Right forelimb (tissue), 1 donor: Measurements from ENCODE around the gene SPIN1.

ENCODE experiments used
- DNase-seq: peaks from one replicate; pipeline ENCODE4 v3.0.0-alpha.2; 2018

SPIN1 gene

DNA sequence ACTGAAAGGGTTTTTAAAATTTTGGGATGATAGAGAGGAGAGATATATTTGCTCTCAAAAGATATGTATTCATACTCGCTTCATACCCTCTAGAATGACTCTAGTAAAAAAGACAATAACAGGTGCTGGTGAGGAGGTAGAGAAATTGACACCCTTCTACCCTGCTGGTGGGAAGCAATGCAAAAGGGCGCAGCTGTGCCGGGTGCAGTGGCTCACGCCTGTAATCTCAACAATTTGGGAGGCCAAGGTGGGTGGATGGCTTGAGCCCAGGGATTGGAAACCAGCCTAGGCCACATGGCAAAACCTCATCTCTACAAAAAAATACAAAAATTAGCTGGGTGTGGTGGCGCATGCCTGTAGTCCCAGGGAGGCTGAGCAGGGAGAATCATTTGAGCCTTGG is 112.8 kb downstream of the SPIN1 start:
- no peak for DNase-seq

DNA sequence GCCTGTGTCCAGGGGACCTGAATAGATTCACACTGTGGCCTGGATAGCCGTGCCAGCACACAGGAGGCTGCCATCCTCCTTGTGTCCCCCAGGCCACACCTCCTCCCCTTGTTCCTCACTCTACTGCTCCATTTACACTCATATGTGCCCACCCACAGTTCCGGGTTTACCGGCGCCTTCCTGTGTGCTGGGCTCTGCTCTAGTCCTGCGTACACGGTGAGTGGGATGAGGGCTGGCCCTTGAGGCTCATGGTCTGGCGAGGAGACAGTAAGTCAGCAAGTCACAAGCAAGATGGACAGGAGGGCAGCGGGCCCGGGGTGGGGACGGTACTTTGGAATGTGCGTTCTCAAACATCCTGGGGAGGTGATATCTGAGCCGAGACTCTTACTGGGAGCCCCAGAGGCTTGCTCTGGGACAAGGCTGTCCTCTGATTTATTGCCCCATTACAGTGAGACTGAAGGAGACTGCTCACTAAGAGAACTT is 114.3 kb downstream of the SPIN1 start:
- DNase-seq = no peak

DNA sequence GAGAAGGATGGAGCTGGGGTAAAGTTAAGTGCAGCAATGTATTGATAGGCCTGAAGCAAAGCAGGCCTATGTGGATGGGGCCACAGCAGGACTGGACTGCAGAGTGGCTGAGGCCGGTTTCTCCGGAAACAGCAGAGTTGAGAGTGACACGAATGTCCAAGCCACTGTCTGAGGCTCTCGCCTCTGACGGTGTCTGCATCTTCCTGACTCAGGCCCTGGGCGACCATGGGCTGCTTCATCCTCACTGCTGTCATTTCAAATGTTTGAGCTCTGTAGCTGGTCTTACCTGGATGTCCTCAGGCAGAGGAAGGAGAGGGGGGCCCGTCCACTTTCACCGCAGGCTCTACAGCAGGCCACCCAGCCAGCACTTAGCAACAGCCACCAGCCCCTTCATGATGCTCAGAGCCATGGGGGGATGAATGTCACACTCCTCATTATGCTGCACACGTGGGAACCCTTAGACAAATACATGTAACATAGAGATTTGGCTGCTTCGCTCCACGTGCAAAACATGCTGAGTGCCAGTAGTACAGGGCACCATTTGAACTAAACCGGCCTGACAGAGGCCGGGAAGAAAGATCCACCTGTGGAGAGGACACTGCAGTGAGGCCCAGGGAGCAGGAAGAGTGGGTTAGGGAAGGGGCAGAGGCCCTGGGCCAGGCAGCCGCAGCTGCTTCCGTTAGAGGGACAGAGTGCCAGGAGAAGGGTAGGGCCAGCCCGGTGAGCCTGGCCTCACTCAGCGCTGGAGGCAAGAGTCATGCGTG is 115.0 kb downstream of the SPIN1 start:
- no peak for DNase-seq

DNA sequence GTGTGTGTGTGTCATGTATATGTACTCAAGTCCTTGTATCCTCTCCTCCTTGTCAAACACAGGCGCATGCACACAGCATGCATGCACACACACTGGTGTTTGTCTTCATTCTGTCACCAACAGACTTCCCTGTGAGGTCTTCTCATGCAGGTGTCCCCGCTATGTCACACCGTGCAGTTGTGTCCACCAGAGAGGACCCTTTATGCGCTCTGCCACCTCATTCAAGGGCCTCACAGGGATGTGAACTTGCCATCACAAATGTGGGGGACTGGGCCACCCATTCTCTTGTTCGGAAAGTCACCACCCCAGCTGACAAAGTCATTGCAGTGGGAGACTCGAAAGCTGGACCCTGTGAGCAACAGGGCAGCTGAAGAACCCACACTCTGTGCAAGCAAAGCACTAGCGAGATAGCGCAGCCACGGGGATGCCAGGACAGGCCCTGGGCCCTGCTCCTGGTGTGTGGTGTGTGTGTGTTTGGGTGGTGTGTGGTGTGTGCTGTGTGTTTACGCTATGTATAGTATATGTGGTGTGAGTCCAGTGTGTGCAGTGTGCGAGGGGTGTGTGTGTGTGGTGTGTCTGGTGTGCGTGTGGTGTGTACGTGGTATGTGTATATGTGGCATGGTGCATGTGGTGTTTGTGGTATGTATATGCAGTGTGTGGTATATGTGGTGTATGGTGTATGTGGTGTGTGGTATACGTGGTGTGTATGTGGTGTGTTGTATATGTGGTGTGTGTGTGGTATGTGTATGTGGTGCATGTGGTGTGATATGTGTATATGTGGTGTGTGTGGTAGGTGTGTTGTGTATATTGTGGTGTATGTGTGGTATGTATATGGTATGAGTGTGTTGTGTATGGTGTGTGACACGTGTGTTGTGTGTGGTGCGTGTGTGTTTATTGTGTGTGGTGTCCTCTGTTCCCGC is 115.9 kb downstream of the SPIN1 start:
- DNase-seq = no peak

DNA sequence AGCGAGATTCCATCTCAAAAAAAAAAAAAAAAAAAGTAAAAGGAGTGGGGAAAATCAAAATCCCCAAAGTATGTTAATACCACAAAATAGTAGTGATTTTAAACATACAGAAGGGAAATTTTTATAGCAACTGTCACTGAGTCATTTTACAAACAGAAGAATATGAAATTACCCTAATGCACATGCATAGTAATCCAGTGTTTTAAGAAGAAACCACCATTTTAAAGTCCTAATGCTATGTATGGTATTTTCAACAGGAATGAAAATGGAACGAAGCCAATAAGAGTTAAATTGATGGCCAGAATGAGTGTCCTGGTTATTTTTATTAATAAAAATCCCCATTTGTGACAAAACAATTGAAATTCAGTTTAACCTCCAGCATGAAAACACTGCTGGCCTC is 120.1 kb downstream of the SPIN1 start:
- DNase-seq = no peak

DNA sequence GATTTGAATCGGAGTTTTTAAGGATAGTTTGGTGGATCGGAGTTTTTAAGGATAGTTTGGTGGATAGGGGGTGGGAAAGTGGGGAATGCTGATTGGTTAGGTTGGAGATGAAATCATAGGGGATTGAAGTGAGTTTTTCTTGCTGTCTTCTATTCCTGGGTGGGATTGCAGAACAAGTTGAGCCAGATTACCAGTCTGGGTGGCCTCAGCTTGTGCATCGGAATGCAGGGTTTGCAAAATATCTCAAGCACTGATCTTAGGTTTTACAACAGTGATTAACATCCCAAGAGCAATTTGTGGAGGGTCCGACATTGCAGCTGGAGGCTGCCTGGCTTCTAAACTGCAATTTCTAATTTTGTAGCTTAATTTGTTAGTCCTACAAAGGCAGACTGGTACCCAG is 123.7 kb downstream of the SPIN1 start:
- no peak for DNase-seq

DNA sequence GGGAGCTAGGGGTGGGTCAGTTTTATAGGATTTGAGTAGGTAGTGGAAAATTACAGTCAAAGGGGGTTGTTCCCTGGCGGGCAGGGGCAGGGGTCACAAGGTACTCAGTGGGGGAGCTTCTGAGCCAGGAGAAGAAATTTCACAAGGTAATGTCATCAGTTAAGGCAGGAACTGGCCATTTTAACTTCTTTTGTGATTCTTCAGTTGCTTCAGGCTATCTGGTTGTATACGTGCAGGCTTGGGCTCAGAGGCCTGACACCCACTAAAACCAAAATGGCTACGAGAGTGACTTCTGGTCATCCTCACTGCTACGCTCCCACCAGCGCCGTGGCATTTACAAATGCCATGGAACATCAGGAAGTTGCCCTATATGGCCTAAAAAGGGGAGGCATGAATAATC is 126.0 kb downstream of the SPIN1 start:
- no peak for DNase-seq

DNA sequence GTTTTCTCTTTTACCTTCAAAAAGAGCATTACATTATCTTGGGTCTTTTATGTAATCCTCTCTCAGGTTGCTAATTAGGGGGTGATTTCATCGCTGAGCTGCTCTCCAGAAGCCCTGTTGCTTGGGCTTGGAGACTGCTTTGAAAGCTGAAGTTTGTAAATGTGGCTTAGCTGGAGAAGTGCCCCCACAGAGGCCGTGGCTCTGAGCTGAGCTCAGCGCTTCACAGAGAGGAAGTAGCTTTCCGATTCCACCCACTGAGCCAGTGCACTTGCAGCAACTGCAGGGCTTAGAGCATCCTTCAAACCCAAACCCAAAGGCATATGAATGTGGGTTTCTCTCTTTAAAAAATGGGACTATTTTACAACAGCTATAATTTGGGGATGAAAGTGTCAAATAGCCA is 133.1 kb downstream of the SPIN1 start:
- no peak for DNase-seq

DNA sequence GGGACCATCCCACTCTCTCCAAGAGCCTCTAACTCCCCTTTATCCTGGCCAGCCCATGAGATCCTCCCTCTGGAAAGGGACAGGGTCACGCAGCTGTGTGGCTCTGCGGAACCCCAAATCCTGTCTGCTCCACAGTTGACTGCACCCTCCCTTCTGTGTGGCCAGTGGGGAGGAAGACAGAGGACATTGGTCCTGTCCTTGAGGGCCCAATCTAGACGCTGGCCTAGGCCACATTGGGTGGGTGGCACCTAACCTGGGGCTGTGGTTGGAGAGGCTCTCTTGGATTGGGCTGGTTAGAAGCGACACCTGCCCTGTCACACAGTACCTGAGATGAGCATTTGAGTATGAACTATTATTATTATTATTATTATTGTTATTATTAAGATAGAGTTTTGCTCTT is 134.1 kb downstream of the SPIN1 start:
- DNase-seq = no peak

DNA sequence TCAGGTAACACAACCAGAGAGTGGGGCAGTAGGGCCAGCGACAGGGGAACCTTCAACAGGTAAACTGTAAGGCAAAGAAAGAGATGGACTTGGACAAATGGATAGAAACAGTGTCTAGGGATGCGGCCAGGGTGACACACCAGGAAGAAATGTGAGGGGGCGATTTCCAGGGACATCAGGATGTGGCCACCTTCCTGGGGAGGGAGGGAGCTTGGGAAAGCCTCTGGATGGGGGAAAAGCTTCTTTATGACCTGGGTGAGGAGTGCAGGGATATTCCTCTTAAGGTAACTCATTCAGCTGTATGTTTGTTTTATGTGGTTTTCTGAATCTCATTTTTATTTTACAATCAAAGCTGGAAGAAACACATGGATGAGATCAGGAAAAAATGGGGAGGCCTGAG is 134.8 kb downstream of the SPIN1 start:
- DNase-seq = no peak

DNA sequence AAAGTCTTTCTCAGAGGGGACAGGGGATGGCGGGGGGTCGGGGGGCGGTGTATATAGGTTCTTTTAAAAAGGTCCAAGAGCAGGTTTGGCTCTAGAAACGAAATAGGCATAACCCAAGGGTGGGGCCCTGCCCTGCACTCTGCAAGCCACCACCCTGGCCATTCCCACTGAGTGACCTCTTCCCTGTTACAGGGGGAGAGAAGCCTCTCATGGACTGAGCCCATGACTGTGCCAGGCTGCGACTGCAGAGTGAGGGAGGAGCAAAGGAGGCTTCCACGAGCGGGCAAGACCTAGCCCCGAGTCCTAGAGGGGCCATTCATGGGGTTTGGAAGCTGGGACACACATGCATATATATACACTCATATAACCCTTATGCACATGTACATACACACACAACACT is 136.7 kb downstream of the SPIN1 start:
- DNase-seq = no peak

DNA sequence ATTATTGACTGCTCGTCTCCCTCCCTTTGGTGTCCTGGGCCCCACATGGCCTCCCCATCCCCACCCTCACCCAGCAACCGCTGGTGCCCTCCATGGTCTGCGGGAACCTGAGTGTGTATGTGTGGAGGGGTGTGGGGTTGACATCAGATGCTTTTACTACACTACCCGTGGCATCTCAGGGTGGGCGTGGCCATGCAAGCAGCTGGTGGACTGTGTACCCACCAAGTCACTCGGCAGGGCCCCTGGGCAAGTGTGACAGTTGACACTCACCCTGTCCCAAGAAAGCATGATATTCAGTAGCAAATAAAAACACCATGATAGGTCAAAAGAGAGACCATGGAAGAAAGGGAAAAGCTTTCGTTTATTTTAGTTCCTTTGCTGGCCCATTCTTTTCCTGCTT is 139.4 kb downstream of the SPIN1 start:
- no peak for DNase-seq
